ENCODE measurements around the gene MMP14. TPM values are rescaled to one million over a fixed set of nuclear protein-coding genes. Genes with fewer than 3 reads are reported as not detected.

MMP14 gene
- total RNA-seq (2021) (81.6 to 94.4 TPM (median 83.9 TPM) in 3 replicates), Bru-seq, nascent RNA (percentile 74 among the genes with signal in this experiment)
- long read RNA-seq, experiment 1, transcript MMP14-201 (10 exons, 3,732 nt) = major isoform, 39 of 47 reads
- long read RNA-seq, experiment 1, partial matches to known transcripts = 6 of 47 reads
- long read RNA-seq, experiment 1, other reads (novel, unspliced or antisense) = 1 of 47 reads
- long read RNA-seq, experiment 2, partial matches to known transcripts = 29 of 44 reads
- long read RNA-seq, experiment 2, other reads (novel, unspliced or antisense) = 15 of 44 reads
- long read RNA-seq, experiment 3, partial matches to known transcripts = 0 of 2 reads
- long read RNA-seq, experiment 3, other reads (novel, unspliced or antisense) = 1 of 2 reads

- H3K36me3 Mint-ChIP-seq = peaks cover 20% of the 10 kb centered on the region
- no peaks in the 10 kb centered on the region; the same call in 1 of the 2 replicates for H3K27me3 Mint-ChIP-seq (ENCODE audit: low read depth)
- peaks cover 29% of the 10 kb centered on the region for H3K4me1 Mint-ChIP-seq
- ATAC-seq (peak; percentile 66), DNase-seq (ENCODE audit: low spot score) (peak; percentile 62)
- POLR2A ChIA-PET = interaction anchor here (0.6 to 3.7 kb wide), 11 partner anchors 8 to 238 kb away, joined by 3 to 81 read pairs (median 4); partner anchors contain the start of genes PRMT5 and REM2
- H3K9me3 Mint-ChIP-seq = no peaks in the 10 kb centered on the region
- peak within 1 kb of the TSS; percentile 98 for H3K27ac Mint-ChIP-seq
- TF ChIP-seq ZNF232 (CRISPR knock-in tag; IDR thresholded peaks at IDR 0.05) = no peak
- 0 out of 2 replicates have a peak, but pooled peaks have one; percentile 24 for TF ChIP-seq AR (CRISPR knock-in tag; IDR thresholded peaks at IDR 0.05)
- peak; percentile 8; the same call in 1 of the 2 replicates for TF ChIP-seq FOXK1 (CRISPR knock-in tag; IDR thresholded peaks at IDR 0.05)
- TF ChIP-seq SP1 (CRISPR knock-in tag; conservative IDR thresholded peaks at IDR 0.05) = peak; percentile 41; the same call in 1 of the 2 replicates
- 0 out of 2 replicates have a peak, but pooled peaks have one; percentile 10 for TF ChIP-seq NFE2L1 (CRISPR knock-in tag; IDR thresholded peaks at IDR 0.05)
- peak within 1 kb of the TSS; percentile 100 for H3K4me3 Mint-ChIP-seq
- CTCF ChIA-PET = interaction anchor here (0.5 to 7.4 kb wide), 17 partner anchors 9 to 280 kb away, joined by 3 to 136 read pairs (median 6); partner anchors contain the start of genes LRP10 and REM2
Observed at GRCh38 chr14:22836301-22837113, at the start of gene MMP14. Gene MMP14 (plus strand): TSS chr14:22836585. CDS start chr14:22836818, 233 bp downstream.

- TF ChIP-seq MAX (CRISPR knock-in tag; IDR thresholded peaks at IDR 0.05) (no peak), ZNF121 (CRISPR knock-in tag; IDR thresholded peaks at IDR 0.05) (peak; percentile 70; the same call in 1 of the 2 replicates), EMX1 (CRISPR knock-in tag; IDR thresholded peaks at IDR 0.05) (no peak), ARID4B (CRISPR knock-in tag; IDR thresholded peaks at IDR 0.05; ENCODE audit: borderline replicate concordance) (no peak), TCF7 (CRISPR knock-in tag; IDR thresholded peaks at IDR 0.05; ENCODE audit: low read depth) (no peak), CREB1 (CRISPR knock-in tag; IDR thresholded peaks at IDR 0.05) (no peak), HMGA2 (CRISPR knock-in tag; IDR thresholded peaks at IDR 0.05) (no peak)
- no peaks in the 10 kb centered on the region for H3K4me1 Mint-ChIP-seq
- DNase-seq (ENCODE audit: low spot score) (no peak), ATAC-seq (no peak)
- no peaks in the 10 kb centered on the region for H3K36me3 Mint-ChIP-seq
- ChIA-PET CTCF (no interaction called here), POLR2A (no interaction called here)
- no peaks in the 10 kb centered on the region for H3K9me3 Mint-ChIP-seq
- no peak overlapping the region for H3K4me3 Mint-ChIP-seq
- H3K27ac Mint-ChIP-seq = no peak overlapping the region
- no peaks in the 10 kb centered on the region for H3K27me3 Mint-ChIP-seq (ENCODE audit: low read depth)
Observed at GRCh38 chr14:22786685-22787084, 49.7 kb upstream of the MMP14 start.

Measured in WTC11 (cell line).